Measurements from ENCODE around the gene MAP2K5. TPM values are rescaled to one million over a fixed set of nuclear protein-coding genes. Genes with fewer than 3 reads are reported as not detected.

Gene MAP2K5
- polyA plus RNA-seq, 1 donor from 2014 or later = 12.1 TPM

DNA sequence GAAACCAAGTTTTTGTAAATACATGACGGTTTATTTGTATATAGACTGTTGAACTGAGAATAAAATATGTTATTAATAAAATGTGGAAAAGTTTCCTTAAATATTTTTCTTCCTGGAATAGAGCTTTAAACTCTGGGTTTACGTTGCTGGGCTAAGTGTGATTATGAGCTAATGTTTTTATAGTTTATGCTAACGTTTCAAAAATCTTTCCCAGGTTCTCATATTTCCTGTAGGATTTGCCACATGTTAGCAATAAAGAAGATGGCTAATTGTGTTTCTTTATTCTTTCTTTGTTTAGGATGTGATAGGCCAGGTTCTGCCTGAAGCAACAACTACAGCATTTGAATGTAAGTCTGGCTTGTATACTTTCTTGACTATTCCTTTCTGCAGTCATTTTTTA, 7.2 kb downstream of the MAP2K5 start:
- no peak overlapping the region for H2AFZ ChIP-seq (ENCODE audit: low read depth, low read length)
- H4K20me1 ChIP-seq (ENCODE audit: insufficient read depth) = no peaks in the 10 kb centered on the region
- H3K27ac ChIP-seq (ENCODE audit: low read length) = peak overlapping the region; percentile 73
- no peaks in the 10 kb centered on the region for H3K9me3 ChIP-seq (ENCODE audit: low read length)
- no peaks in the 10 kb centered on the region for H3K27me3 ChIP-seq (ENCODE audit: insufficient read depth, low read depth, low read length)
- H3K4me3 ChIP-seq (ENCODE audit: low read length) = peak overlapping the region; percentile 56
- no peaks in the 10 kb centered on the region for H3K9me2 ChIP-seq (ENCODE audit: insufficient read depth, low read length)
- no peaks in the 10 kb centered on the region for H3K36me3 ChIP-seq (ENCODE audit: insufficient read depth, low read length)
- H3F3A ChIP-seq (ENCODE audit: insufficient read depth, low read length, poor library complexity, severe bottlenecking) = no peaks in the 10 kb centered on the region
- H3K4me2 ChIP-seq (ENCODE audit: low read length) = peak overlapping the region; percentile 15
- H3K79me2 ChIP-seq (replicated peaks; ENCODE audit: insufficient read depth, low read length) = peaks cover 16% of the 10 kb centered on the region
- peak overlapping the region; percentile 51 for H3K9ac ChIP-seq (ENCODE audit: low read length)
- no peak for TF ChIP-seq POLR2AphosphoS5 (IDR thresholded peaks at IDR 0.05)
- TF ChIP-seq TAF1 (IDR thresholded peaks at IDR 0.05; ENCODE audit: low read depth) = no peak
- TF ChIP-seq MXI1 (conservative IDR thresholded peaks at IDR 0.05; ENCODE audit: poor library complexity, severe bottlenecking) = no peak
- TF ChIP-seq EP300 (conservative IDR thresholded peaks at IDR 0.05; ENCODE audit: poor library complexity, severe bottlenecking) = no peak
- TF ChIP-seq EZH2 (IDR thresholded peaks at IDR 0.05; ENCODE audit: borderline replicate concordance, insufficient read depth, low read length, poor library complexity, severe bottlenecking) = no peak
- TF ChIP-seq, protein P1, sequence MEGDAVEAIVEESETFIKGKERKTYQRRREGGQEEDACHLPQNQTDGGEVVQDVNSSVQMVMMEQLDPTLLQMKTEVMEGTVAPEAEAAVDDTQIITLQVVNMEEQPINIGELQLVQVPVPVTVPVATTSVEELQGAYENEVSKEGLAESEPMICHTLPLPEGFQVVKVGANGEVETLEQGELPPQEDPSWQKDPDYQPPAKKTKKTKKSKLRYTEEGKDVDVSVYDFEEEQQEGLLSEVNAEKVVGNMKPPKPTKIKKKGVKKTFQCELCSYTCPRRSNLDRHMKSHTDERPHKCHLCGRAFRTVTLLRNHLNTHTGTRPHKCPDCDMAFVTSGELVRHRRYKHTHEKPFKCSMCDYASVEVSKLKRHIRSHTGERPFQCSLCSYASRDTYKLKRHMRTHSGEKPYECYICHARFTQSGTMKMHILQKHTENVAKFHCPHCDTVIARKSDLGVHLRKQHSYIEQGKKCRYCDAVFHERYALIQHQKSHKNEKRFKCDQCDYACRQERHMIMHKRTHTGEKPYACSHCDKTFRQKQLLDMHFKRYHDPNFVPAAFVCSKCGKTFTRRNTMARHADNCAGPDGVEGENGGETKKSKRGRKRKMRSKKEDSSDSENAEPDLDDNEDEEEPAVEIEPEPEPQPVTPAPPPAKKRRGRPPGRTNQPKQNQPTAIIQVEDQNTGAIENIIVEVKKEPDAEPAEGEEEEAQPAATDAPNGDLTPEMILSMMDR (IDR thresholded peaks at IDR 0.05; ENCODE audit: poor library complexity, severe bottlenecking) = no peak
- no peak for TF ChIP-seq SMC3 (conservative IDR thresholded peaks at IDR 0.05; ENCODE audit: poor library complexity)
- TF ChIP-seq, protein P2, sequence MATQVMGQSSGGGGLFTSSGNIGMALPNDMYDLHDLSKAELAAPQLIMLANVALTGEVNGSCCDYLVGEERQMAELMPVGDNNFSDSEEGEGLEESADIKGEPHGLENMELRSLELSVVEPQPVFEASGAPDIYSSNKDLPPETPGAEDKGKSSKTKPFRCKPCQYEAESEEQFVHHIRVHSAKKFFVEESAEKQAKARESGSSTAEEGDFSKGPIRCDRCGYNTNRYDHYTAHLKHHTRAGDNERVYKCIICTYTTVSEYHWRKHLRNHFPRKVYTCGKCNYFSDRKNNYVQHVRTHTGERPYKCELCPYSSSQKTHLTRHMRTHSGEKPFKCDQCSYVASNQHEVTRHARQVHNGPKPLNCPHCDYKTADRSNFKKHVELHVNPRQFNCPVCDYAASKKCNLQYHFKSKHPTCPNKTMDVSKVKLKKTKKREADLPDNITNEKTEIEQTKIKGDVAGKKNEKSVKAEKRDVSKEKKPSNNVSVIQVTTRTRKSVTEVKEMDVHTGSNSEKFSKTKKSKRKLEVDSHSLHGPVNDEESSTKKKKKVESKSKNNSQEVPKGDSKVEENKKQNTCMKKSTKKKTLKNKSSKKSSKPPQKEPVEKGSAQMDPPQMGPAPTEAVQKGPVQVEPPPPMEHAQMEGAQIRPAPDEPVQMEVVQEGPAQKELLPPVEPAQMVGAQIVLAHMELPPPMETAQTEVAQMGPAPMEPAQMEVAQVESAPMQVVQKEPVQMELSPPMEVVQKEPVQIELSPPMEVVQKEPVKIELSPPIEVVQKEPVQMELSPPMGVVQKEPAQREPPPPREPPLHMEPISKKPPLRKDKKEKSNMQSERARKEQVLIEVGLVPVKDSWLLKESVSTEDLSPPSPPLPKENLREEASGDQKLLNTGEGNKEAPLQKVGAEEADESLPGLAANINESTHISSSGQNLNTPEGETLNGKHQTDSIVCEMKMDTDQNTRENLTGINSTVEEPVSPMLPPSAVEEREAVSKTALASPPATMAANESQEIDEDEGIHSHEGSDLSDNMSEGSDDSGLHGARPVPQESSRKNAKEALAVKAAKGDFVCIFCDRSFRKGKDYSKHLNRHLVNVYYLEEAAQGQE (IDR thresholded peaks at IDR 0.05; ENCODE audit: borderline replicate concordance) = no peak
- TF ChIP-seq RAD21 (conservative IDR thresholded peaks at IDR 0.05) = no peak

DNA sequence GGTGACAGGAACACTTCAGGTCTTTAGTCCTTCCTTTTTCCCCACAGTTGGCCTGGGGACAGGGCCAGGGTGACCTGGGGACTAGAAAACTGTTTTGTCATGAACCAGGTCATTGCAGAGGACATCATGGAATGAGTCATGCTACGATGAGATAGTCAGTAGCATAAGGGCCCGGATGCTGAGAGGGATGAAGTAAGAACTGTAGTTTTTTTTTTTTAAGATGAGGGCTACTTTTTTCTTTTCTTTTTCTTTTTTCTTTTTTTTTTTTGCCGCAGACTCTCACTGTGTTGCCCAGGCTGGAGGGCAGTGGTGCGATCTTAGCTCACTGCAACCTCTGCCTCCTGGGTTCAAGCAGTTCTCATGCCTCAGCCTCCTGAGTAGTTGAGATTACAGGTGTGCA, 8.0 kb downstream of the MAP2K5 start:
- H3K9ac ChIP-seq (ENCODE audit: low read length) = peak overlapping the region; percentile 7
- TF ChIP-seq SMC3 (conservative IDR thresholded peaks at IDR 0.05; ENCODE audit: poor library complexity) = no peak
- TF ChIP-seq POLR2AphosphoS5 (IDR thresholded peaks at IDR 0.05) = no peak
- TF ChIP-seq, protein P1 (IDR thresholded peaks at IDR 0.05; ENCODE audit: poor library complexity, severe bottlenecking) = no peak
- no peak for TF ChIP-seq EP300 (conservative IDR thresholded peaks at IDR 0.05; ENCODE audit: poor library complexity, severe bottlenecking)
- TF ChIP-seq RAD21 (conservative IDR thresholded peaks at IDR 0.05) = no peak

More for the DNA sequence above, 8.0 kb downstream of the MAP2K5 start:
- Histone ChIP-seq H4K20me1 (ENCODE audit: insufficient read depth) (no peaks in the 10 kb centered on the region), H3F3A (ENCODE audit: insufficient read depth, low read length, poor library complexity, severe bottlenecking) (no peaks in the 10 kb centered on the region), H2AFZ (ENCODE audit: low read depth, low read length) (no peak overlapping the region), H3K27ac (ENCODE audit: low read length) (peak overlapping the region; percentile 73), H3K79me2 (replicated peaks; ENCODE audit: insufficient read depth, low read length) (peaks cover 16% of the 10 kb centered on the region), H3K27me3 (ENCODE audit: insufficient read depth, low read depth, low read length) (no peaks in the 10 kb centered on the region), H3K4me2 (ENCODE audit: low read length) (peak overlapping the region; percentile 15), H3K9me2 (ENCODE audit: insufficient read depth, low read length) (no peaks in the 10 kb centered on the region), H3K4me3 (ENCODE audit: low read length) (peak overlapping the region; percentile 56), H3K9me3 (ENCODE audit: low read length) (no peaks in the 10 kb centered on the region), H3K36me3 (ENCODE audit: insufficient read depth, low read length) (no peaks in the 10 kb centered on the region)
